Stimulated activated CD4-positive, alpha-beta T cell treated with anti-CD3 and anti-CD28 coated beads, Interleukin-12 subunit alpha, Interleukin-12 subunit beta, amount 100 ng/mL, for 24 hours (primary cell): ENCODE data around the gene CALY.
"Not testable (repeated sequence)": the region's sequence is repeated elsewhere in the genome, so short reads cannot be mapped to it uniquely, and the experiment has no call there.

ENCODE experiments used
- DNase-seq, 2 experiments: peaks; one replicate each; pipeline ENCODE4 v3.0.0-alpha.2; 2020; ENCODE audit warnings: low read depth in 2 of 2

The CALY gene

DNA sequence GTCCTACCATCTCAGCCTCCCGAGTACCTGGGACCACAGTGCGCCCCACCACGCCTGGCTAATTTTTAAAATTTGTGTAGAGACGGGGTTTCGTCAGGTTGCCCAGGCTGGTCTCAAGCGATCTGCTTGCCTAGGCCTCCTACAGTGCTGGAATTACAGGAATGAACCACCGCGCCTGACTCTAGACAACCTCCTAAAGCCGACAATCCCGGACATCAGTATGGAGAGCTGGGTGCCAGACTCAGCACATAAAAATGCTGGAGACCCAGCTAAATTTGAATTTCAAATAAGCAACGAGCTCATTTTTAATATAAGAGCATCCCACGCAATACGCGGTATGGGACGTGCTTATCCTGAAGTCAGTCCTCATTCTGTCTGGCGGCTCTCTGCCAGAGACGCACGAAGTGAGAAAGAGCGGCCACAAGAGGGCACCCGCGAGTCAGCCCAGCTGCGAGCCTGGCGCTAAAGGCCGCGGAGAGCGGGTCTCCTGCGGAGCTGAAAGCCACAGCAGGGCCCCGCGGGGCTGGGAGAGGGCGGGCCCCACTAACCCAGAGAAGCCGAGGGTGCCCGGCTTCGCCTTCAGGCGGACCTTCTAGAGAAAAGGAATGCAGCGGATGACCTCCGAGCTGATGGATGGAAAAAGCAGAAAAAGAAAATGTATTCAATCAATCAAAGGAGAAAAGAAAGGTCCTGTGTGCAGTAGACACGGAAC is 7.0 kb downstream of the CALY start:
- peak; percentile 77 to 85 for DNase-seq

DNA sequence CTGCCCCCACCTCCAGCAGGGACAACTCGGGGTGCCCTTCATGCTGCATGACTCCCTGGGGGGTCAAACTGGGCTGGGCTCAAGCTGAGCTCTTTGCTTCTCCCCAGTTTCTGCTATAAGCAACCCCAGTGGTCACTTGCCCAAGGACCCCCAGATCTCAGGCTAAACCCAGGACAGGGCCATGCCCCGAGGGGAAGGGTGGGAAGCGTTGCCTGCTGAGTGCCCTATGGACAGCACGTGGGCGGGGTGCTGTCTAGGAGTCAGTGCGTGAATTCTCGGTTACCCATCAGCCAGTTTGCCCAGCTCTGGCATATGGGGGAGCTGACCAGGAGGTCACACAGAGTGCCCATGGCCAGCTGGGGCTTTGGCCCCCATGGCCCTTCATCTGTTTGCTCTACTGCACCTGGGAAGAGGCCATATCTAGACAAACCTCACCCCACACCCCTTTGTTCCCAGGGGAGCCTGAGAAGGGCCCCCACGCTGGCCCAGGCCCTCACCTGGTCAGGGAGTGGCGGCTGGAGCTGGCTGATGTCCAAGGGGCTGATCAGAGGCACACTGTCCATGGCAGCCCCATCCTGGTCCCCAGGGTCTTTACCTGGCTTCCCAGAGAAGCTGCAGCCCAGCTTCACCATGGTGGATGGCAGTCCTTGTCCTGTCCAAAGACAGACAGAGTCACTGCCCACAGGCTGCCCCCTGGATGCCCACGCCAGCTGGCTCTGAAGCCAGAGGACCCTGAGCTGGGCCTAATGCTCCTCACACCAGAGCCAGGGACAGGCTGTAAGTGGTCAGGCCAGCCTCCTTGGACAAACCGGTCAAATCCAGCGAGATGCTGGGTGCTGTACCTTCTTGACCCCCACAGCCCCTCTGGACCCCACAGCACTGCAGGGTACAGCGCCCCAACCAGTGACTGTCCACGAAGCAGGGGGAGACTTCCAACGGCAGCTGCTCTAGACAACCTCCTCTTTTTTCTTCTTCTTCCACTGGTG is 8.0 kb downstream of the CALY start:
- no peak for DNase-seq

DNA sequence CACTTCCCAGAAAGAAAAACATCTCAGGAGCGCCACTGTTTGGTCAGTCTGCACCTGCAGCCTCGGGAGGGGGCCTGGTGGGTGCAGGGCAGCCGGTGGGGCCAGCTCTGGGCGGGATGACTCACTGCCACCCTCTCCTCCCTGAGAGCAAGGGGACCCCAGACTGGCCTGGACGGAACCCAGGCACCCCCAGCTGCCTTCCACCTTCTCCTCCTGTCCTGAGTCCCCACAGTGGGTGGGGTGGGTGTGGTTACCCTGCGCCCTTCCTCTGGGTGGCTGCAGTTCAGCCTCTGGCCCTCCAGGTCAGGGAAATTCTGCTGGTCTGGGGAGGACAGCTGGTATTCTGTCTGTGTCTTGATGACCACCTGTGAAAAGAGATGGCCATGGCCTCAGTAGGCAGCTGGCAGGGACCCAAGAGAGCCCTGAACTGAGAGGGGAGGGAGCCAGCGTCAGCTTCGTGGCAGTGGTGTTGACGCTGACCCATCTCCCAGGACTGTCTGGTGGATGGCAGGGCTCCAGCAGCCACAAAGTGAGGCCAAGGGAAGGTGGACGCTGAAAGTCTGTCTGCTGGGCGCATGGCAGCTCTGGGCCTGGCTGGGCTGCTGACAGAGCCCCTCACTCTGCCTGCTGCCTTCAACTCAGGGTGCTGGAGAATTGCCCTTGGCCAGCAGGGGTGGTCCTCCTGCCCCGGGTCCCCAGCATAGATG is 8.9 kb downstream of the CALY start:
- DNase-seq: no peak

DNA sequence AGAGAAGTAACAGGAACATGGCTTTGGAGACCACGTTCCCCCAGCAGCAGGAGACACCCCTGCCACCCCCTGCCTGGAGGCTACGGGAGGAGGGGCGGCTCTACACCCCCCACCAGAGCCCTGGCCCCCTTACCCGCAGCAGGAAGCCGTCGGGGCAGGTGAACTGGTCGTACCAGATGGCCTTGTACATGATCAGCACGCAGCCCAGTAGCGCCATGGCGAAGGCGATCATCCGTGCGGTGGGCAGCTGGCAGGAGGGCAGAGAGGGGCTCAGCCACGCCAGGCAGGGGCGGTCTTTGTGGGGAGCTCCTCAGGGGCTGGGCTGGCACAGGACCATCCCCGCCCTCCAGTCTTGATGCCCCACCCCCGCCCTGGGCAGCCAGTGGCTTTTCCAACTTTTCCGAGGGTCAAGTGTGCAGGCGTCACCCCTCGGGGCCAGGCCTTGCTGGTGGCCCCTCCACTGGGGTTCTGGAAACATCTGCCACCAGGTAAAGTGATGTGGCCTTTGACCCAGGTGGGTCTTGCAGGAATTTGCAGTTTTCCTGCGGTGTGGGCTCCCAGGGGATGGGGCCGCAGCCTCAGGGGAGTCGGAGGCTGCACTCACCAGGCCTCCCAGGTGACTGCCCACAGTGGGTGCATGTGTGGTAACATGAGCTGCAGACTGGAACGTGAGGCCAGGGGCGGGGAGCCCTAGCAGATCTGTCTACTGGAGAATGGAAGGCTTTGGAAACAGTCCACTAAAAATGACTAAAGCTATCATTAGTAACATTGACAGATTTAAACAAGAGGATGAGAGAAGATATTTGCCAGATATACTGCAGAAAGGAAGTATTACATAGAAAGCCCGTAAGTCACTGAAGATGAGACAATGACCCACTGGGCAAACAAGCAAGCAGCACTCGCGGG is 9.7 kb downstream of the CALY start:
- no peak for DNase-seq

DNA sequence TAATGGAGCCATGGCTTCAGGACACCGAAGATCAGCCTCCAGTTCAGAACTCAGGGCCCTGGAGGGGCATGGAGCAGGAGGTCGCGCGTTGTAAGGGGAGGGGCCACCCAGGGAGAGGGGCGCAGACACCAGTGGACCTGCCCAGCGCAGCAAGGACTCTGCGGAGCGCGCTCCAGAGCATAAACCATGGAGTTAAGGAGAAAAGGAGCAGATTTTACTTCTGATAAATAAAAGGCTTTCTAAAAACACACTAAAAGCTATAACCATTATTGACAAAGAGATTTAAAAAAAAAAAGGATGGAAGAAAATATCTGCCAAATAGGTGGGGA is 10.5 kb downstream of the CALY start:
- no peak for DNase-seq

DNA sequence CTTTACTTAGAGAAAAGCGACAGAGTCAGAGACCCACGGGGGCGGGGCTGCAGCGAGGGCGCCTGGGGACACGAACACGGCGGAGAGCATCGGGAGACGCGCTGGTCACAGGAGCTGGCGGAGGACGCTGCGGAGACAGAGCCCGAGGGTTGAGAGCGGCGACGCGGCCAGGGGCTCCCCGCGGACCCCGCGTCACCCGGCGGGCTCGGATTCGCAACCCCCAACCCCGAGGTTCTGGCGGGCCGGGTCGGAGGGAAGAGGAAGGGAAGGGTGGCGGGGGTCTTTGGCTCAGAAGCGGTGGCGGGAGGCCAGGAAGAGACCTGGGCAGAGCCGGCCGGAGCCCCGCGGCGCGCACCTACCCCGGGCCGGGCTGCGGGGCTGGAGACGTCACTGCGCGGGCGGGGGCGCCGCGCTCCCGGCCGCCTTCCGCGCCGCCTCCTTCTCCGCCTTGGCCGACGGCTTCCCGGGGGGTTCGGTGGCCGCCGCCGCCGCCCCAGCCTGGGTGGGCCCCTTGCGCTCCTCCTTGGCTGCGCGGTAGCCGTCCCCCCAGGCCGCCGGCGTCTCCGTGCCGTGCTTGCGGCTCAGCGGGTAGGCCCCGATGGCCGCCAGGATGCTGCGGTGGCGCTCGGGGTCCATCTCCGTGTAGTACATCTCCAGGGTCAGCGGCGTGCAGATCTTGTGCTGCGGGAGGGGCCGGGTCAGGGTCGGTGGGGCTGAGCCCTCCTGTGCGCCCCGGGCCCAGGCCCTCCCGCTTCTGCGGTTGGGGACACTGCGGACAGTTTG is 11.1 kb downstream of the CALY start:
- no peak for DNase-seq

DNA sequence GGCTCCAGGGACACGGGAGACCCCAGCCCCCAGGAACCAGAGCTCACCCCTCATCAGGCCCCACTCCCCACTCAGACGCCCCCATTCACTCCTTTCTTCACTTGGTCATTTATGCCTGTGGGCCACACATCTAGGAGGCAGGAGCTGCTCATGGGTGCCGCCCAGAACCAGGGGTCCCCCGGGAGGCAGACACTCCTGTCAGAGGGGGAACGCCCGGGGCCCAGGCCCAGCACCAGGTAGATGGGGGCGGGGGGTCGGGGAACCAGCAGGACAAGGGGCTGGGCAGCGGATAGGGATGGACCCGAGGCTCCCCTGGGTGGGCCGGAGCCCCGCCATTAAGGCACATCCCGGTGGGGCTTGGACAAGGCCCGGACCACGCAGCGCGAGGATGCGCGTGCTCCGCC is 11.8 kb downstream of the CALY start:
- no peak for DNase-seq

DNA sequence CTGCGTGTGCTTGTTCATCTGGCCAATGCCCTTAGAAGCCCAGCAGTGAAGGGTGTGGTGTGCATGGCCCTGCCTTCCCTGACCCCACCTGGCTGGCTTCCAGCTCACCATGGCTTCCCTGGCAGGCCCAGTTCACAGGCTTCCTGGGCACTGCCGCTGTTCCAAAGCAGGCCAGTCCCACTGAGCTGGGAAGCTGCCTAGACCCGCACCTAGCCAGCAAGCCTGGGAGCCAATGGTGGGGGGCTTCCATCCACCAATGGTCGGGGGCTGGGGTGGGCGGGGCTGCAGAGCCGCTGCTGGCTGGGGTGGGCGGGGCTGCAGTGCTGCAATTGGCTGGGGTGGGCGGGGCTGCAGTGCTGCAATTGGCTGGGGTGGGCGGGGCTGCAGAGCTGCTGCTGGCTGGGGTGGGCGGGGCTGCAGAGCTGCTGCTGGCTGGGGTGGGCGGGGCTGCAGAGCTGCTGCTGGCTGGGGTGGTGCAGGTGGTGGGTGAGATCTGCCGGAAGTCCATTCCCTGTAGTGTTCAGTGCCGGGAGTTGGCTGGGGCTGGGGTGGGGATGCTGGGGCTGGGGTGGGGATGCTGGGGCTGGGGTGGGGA is 12.4 kb downstream of the CALY start:
- peak; percentile 26 to 62 for DNase-seq

DNA sequence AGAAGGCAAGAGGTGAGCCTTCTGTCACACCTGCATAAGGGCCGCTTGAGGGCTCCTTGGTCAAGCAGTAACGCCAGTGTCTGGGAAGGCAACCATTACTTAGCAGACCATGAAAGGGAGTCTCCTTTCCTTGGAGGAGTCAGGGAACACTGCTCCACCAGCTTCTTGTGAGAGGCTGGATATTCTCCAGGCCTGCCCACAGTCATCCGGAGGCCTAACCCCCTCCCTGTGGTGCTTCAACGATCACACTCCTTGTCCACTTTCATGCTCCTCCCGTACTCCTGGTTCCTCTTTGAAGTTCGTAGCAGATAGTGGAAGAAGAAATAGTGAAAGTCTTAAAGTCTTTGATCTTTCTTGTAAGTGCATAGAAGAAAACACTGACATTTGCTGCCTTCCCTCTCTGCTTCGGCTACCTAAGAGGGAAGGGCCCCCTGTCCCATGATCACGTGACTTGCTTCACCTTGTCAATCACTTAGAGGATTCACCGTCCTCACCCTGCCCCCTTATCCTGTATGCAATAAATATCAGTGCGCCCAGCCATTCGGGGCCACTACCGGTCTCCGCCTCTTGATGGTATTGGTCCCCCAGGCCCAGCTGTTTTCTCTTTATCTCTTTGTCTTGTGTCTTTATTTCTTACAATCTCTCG is 14.5 kb downstream of the CALY start:
- not testable (repeated sequence) for DNase-seq

DNA sequence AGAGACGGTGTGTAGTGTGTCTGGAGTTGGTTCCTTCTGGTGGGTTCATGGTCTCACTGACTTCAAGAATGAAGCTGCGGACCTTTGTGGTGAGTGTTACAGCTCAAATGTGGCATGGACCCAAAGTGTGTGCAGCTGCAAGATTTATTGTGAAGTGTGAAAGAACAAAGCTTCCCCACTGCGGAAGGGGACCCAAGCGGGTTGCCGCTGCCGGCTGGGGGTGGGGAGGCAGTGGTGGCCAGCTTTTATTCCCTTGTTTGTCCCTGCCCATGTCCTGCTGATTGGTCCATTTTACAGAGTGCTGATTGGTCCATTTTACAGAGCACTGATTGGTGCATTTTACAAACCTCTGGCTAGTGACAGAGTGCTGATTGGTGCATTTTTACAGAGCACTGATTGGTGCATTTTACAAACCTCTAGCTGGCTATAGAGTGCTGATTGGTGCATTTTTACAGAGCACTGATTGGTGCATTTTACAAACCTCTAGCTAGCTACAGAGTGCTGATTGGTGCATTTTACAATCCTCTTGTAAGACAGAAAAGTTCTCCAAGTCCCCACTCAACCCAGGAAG is 15.8 kb downstream of the CALY start:
- not testable (repeated sequence) for DNase-seq

DNA sequence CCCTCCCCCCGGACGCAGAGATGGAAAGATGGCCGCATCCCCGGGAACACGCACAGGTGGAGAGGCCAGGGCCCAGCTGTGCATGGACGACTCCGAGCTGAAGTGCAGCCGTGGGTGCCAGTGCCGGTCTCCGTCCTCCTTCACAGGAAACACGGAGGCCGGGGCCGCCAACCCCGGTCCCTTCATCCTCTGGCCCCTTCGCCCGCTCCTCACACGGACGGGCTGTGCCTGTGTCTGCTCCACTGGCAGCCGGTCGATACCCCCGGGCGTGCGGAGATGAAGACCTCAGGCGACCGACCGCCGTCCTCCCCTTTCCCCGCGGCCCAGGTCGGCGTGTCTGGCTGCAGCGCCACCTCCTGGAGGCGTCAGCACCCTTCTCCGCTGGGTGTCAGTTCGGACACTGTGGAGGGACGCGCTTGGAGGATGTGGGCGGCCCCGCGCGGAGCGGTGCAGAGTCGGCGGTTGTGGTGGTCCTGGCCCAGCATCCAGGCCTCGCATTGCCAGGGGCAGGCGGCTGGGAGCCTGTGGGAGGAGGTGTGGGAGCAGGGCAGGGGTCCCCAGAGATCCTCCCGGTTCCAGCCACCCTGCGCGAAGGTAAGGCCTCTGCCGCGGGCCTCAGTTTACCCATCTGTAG is 18.1 kb downstream of the CALY start:
- DNase-seq: peak; percentile 31 to 59

DNA sequence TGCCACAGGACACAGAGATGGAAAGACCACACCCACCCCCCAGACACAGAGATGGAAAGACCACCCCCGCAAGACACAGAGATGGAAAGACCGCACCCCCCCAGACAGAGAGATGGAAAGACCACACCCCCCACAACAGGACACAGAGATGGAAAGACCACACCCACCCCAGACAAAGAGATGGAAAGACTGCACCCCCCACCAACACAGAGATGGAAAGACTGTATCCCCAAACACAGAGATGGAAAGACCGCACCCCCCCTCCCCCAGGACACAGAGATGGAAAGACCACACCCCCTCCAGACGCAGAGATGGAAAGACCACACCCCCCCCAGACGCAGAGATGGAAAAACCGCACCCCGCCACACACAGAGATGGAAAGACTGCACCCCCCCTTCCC is 20.0 kb downstream of the CALY start:
- DNase-seq: no peak

DNA sequence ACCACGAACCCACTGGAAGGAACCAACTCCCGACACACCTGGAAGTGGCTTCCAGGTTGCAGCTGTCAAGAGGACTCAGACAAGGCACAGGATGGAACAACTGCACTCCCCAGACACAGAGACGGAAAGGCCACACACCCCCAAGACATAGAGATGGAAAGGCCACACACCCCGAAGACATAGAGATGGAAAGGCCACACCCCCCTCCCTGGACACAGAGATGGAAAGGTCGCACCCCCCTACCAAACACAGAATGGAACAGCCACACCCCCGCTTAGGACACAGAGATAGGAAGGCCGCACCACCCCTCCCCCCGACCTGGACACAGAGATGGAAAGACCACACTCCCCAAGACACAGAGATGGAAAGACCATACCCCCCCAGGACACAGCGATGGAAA is 20.4 kb downstream of the CALY start:
- no peak for DNase-seq

DNA sequence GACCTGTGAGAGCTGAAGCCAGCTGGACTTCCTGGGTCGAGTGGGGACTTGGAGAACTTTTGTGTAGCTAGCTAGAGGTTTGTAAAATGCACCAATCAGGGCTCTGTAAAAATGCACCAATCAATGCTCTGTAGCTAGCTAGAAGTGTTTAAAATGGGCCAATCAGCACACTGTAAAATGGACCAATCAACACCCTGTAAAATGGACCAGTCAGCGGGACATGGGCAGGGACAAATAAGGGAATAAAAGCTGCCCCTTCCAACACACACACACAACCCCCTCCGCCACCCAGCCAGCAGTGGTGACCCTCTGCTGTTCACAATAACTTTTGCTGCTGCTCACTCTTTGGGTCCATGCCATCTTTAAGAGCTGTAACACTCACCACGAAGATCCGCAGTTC is 20.8 kb downstream of the CALY start:
- no peak for DNase-seq

DNA sequence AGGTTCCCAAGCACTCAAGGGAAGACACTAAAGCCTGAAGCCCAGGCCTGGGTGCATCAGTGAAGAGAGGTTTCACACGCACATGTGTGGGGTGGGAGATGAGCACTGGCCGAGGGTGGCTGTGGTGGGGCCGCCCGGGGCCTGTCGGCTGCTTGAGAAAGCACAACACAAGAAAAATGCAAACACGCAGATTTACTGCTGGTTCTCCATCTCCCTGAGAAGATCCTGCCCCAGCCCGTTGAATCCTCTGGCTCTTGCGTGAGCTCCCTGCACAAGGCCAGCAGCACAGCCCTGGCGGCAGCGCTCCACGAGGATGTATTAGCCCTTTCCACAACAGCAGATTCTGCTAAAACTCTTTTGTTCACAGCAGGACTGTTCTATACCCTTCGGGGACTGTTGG is 21.8 kb downstream of the CALY start:
- no peak for DNase-seq

DNA sequence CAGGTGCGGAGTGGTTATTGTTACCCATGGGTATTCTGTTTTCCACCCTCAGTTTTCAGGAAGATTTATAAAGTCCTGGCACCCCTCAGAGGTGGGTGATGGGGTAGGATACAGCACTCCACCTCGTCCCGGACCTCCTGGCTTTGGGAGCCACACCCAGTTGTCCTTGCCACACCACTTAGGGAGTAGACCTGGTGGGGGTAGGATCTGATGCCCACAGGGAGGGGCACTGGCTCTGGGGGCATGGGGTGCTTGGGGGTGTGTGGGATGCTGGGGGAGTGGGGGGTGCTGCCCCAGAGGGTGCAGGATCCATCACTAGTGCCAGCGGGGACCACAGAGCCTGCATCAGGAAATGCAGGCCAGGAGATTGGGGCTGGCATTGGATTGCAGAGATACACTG is 23.5 kb downstream of the CALY start:
- no peak for DNase-seq

DNA sequence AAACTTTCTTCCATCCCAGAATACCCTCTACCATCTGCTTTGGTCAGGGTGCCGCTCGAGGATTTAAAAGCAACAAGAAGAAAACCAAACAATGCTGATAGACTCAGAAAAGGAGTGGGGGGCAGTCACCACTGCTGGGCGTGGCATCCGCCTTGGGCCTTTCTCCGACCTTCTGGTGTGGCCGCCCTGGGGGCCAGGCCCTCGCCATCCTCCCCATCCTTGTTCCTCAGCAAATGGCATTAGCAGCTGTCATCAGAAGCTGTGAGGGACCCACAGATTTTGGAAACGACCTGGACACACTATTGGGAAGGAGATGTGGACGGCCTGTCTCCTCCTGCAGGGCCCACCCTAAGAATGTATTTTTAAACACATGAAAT is 23.9 kb downstream of the CALY start:
- DNase-seq: no peak

DNA sequence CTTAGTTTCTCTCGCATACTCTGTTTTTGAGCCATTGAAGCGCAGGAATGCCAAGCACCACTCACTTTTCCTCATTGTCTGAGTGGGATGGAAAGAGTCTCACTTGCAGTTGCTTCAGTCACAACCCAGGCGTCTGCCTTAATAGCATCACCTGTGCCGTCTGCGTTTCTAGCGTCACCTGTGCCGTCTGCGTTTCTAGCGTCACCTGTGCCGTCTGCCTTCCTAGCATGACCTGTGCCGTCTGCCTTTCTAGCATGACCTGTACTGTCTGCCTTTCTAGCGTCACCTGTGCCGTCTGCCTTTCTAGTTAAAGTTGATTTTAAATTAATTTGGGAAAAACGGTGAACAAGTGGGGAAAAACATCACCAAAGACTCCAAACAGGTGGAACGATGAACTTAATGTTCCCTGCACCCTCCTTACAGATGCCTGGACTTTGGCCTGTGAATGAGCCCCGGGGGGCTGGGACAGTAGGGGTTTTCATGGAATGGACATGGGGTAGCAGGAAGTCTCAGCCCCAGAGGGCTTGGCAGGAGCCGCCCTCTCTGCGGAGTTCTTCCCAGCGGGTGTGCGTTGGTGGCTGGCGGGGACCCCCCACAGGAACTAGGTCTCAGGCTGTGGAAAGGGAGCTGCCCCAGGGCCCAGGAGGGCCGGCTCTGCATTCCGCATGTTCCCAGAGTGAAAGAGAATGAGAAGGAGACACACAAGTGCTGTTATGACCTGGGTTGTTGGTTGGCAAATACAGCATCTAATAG is 24.5 kb downstream of the CALY start:
- no peak for DNase-seq
